Measurements from ENCODE around the gene ZNF543.

GRCh38 chr19:57280962-57281400 lies 39.3 kb upstream of the ZNF543 start:
- no peak for TF ChIP-seq CTCF (conservative IDR thresholded peaks at IDR 0.05)
- TF ChIP-seq ZFX (IDR thresholded peaks at IDR 0.05), result no peak
